CD4-positive, alpha-beta T cell treated with Interleukin-17A for 1 hour (primary cell): ENCODE measurements around the gene WFIKKN1.

Experiments
- DNase-seq: peaks from one replicate; pipeline ENCODE4 v3.0.0-alpha.2; 2020

The WFIKKN1 gene

DNA sequence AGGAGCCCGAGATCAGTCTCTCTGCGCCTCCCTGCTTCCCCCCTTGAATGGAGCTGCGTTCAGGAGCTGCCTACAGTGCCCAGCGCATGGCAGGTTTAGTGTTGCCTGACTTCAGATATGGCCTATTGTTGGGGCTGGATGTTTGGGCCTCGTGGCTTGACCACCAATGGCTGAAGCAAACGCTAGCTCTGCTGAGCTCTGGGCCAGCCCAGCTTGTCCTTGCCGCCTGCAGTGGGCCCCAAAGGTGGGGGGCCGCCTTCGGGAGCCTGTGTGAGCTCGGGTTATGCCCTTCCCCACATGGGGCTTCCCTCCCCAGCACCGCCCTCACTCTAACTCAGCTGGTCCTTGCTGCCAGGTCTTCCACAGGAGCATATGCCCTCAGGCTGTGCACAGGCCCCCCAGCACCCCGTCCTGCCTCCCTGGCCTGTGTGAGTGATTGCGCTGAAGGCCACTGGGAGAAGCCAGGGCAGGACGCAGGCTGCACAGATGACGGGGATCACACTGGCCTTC, 7.3 kb downstream of the WFIKKN1 start:
- DNase-seq: no peak

DNA sequence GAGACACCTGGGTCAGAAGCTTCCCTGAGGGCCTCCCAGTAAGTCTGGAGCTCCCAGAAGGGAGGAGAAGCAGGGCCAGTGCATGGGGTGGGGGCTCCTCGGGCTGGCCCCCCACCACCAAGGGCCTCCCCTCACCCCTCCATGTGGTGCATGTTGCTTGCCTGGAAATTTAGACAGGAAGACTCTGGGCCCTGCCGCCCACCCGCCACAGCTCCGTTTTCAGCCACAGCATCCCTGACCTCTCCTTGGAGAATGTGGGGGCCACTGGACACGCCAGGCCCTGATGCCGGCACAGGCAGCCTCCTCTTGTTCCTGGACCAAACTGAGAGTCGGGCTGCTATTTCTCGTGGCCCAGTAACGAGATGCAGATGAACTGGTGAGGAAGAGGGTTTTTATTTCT, 8.1 kb downstream of the WFIKKN1 start:
- DNase-seq: no peak

DNA sequence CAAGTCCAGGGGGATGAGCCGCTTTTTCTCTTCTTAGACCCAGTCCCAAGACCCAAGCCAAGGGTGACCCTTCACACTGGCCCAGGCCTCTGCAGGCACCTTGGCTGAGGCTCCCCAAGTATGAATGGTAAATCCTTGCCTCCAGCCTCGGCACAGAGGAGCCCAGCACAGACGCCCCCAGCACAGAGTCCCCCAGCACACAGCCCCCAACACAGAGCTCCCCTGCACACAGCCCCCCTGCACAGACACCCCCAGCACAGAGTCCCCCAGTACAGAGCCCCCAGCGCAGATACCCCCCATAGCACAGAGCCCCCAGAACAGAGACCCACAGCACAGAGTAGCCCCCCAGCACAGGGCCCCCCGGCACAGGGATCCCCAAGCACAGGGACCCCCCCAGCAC, 9.8 kb downstream of the WFIKKN1 start:
- no peak for DNase-seq

DNA sequence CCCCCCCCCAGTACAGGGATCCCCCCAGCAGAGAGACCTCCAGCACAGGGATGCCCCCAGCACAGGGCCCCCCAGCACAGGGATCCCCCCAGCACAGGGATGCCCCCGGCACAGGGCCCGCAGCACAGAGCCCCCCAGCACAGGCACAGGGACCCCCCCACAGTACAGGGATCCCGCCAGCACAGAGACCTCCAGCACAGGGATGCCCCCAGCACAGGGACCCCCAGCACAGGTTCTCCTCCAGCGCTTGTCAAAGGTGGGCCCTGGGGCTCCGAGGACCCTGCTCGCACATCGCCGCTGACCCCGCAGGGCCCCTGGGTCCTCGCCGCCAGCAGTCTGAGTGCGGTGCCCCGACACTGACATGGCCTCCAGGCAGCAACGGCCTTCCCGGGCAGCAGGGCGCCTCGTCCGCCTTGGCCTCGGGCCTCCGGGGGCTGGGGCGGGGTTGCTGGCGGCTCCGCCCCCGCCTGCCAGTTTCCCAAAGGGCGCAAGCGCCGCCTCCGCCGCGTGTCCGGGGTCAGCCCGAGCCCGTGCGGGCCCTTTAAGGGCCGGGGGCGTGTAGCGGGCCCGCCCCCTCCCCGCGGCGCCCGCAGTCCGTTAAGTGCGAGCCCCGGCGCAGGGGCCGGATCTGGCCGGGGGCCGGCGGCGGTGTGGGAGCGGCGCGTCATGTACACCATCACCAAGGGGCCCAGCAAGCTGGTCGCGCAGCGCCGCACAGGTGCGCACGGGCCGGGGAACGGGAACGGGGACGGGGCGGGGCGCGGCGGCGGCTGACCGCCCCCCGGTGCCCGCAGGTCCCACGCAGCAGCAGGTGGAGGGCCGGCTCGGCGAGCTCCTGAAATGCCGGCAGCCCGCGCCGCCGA, 10.8 kb downstream of the WFIKKN1 start, which contains the start of gene MCRIP2:
Gene MCRIP2, plus strand, starts transcription at position 503 of the 863 bp plus-strand sequence. Its CDS starts 164 bp downstream, at position 667.
- peak; percentile 67 for DNase-seq

DNA sequence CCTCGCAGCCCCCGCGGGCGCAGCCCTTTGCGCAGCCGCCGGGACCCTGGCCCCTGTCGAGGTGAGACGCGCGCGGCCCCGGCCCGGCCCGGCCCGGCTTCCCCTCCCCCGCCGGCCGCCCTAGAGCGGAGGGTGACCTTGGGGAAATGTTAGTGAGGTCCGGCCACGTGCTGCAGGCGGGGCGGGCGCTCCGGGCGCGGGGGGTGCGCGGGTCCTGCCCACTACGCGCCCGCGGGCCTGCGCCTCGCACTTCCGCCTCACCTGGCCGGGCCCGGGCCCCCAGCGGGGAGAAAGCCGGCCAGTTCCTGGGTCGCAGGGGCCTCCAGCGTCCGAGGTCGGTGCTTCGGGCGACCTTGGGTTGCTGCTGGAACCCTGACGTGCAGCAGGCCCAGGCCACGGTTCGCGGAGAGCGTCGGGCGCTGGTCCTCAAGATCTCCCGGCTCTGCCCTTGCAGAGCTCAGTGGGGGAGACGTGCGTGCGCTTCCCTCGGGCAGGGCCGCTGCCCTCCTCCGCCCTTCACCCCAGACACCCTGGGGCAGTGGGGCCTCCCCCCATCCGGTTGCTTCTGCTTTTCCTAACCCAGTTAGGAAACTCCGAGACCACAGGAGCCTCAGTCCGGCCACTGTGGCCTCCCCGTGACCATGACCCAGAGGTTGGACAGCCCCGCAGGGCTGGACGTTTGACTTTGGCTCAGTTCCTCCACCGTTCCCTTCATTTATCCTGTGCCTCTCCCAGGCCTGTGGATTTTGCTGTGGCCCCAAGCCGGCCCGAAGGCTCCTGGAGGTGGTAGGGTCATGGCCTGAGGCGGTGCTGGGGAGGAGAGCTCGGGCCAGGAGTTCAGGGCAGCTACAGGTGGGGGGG, 11.6 kb downstream of the WFIKKN1 start:
- peak; percentile 34 for DNase-seq

DNA sequence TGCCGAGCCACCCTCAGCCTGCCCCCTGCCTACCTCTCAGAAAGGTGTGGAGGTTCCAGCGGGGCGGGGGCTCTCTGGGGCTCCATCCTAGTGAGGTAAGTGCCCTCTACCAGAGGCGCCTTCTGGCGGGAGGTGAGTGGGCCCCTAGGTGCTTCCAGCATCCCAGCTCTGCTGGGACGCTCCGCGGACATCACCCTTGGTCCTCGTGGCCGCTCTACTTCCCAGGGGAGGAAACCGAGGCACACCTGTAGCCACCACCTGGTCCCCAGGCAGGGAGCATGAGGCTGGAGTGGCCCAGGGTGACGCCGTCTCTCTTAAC, 12.2 kb downstream of the WFIKKN1 start:
- DNase-seq: no peak

DNA sequence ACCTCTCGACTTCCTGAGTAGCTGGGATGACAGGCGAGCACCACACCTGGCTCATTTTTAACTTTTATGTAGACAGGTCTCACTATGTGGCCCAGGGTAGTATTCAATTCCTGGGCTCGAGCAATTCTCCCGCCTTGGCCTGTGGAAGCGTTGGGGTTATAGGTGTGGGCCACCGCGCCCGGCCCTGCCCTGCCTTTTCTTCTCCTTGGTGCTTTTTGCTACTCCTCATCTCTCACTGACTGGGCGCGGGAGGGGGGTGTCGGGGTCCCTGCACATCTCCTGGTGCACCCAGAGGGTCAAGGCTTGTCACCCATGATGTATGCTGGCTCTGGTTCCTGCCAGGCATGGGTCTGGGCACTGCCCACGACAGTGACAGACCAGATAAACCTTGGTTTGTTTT, 13.8 kb downstream of the WFIKKN1 start:
- no peak for DNase-seq

DNA sequence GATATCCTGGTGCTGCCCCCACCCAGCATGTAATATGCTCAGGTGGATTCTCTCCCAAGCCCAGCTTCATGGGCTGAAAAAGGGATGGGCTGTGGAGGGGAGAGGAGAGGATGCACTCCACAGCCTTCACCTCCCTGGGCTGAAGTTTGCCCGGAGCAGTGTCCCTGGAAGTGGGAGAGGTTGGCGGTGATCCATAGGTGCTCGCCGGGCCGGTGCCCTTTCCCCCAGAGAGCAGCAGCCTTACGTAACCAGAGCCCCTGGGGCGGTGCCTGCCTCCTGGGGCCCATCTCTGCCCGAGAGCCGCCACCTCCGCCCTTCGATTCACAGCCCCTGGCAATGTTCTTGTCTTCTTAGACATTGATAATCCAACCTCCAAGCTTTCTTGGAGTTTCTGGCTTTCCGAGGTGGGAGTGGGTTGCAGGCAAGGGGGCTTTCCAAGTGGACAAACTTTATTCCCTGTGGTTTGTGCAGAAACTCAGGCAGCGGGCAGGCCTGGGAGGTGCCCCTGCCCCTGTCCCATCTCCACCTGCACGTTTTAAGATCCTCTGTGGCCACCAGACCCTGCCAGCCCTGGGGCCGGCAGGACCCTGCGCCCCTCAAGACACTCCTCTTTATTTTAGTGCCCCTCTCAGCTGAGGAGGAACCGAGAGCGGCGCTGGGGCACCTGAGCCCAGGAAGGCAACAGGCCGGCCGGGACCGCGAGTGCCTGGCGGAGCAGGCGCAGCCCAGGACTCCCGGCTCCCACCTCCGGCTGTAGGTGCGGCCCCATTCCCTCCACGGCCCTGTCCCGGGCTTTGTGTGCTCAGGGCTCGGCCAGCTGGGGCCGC, 15.3 kb downstream of the WFIKKN1 start:
- DNase-seq: no peak

DNA sequence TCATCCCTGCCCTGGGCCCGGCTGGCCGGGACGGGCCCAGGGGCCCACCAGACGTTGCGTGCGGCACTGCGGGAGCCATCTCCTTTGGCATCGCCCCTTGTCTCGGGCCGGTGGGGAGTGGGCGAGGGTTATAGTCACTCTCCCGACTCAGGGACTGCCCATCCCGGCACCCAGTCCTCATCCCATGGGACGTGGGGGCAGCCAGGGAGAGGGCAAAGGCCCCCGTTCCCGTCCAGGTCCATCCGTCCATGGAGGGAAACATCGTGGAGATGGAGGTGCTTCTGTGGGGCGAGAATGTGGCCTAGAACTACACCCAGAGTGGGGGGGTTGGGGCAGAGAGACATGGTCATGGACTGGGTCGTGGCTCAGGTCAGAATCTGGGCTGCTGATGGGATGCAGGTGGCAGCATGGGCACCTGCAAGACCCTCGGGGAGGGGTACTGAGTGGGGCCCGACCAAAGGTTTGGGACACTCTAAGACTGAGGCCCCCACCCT, 15.9 kb downstream of the WFIKKN1 start:
- no peak for DNase-seq

DNA sequence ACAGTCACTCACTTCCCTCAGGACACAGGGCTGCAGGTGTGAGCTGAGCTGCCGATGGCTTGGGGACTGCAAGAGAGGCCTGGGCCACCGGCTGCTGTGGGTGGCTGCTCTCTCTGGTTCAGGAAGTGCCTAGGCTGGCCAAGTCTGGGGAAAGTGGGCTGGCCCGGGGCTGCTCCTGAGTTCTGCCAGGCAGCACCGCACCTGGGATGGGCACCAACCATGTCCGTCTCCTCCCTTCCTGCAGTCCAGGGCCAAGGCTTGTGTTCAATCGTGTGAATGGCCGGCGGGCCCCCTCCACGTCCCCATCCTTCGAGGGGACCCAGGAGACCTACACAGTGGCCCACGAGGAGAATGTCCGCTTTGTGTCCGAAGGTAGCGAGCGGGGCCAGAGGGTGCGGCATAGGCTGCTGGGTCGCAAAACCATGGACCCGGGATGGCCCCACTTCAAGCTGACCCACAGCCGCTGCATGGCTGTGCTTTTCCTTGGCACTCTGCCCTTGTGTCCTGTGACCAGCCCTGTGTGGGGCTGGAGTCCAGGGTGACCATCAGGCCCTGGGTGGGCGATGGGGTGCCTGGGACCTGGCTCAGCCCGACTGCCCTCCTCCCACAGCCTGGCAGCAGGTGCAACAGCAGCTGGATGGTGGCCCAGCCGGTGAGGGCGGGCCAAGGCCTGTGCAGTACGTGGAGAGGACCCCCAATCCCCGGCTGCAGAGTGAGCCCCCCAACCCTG, 16.6 kb downstream of the WFIKKN1 start:
- DNase-seq: no peak

DNA sequence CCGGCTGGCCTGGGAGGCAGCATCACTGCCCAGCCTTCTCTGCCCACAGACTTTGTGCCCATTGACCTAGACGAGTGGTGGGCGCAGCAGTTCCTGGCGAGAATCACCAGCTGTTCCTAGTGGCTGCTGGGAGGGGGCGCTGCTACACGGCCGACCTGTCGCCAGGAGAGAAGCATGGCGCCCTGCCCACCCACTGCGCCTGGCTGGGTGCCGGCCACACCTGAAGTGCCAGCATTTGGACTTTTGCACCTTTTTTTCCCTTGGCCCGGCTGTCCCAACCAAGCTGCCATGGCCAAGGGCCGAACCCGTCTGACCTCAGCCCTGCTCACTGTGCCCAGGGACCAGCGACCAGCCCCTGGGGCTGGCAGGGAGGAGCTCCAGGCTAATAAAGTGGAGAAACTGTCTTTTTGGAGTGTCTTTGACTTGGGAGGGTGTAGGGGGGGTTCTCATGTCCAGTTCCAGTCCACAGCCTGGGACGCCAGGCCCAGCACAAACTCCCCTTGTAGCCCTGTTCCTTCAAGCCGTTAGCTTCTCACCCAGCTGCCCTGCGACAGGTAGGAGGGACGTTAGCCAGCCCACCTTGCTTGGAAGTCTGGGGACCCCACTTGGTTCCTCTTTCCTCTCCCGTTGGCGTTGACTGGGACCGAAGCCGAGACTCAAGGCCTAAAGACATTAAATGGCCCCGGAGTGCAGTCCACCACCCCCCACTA, 17.4 kb downstream of the WFIKKN1 start:
- peak; percentile 43 for DNase-seq

DNA sequence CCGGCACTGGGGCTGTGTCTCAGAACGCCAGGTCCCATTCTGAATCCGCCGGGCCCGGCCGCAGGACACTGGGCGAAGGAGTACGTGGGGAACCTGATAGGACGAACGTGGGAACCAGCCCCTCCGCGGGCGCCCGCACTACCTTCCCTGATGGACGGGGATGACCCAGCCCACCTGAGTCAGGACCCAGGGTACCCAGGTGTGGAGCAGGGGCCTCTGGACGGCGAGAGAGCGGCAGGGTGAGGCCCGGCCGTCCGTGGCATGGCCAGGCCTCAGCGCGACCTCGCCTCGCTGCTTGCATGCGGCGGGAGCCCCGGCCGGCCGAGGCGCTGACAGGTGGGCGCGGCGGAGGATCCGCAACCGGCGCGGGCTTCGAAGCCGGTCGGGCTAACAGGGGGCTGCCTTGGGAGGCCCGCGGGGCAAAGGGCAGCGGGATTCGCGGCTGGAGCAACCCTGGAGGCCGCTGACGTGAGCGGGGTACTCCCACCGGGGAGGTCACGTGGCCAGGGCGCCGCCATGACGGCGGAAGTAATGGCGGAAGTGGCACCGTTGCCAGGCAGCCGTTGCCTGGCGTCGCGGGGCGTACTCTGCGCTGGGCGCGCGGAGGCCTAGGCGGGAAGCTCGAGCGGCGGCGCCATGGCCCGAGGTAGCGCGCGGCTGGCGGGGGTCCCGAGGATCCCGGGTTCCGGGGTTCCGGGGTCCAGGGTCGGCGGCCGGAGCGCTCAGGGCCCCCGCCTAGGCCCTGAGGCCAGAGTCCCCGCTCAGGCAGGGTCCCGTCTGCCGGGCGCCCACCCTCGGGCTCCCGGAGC, 18.2 kb downstream of the WFIKKN1 start, which contains the start of gene WDR90:
Gene WDR90, plus strand, starts transcription at position 585 of the 809 bp plus-strand sequence. Its CDS starts 52 bp downstream, at position 637.
- peak; percentile 91 for DNase-seq

DNA sequence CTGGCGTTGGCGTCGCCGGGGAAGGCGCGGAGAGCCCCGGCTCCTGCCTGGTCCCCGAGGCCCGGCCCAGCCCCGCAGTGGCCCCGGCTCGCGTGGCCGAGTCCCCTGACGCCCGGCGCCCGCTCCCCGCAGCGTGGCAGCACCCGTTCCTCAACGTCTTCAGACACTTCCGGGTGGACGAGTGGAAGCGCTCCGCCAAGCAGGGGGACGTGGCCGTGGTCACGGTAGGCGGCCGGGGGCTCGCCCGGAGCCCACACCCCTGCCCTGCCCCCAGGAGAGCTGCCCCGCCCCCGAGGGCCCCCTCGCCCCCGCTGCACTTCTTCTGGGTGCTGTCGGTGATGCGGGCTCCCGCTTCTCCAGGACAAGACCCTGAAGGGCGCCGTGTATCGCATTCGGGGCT, 18.8 kb downstream of the WFIKKN1 start:
- no peak for DNase-seq

DNA sequence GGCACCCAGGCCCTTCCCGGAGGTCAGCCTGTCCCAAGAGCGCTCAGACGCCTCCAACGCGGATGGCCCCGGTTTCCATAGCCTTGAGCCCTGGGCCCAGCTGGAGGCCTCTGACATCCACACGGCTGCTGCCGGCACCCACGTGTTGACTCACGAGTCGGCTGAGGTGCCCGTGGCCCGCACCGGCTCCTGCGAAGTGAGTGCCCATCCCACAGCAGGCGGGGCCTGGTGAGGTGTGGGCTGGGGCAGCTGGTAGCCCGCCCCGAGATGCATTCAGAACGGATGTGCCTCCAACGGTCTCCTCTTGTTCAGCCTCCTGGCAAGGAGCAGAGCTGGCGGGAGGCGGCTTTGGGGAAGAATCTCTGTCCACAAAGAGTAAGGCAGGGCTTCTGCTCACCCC, 21.1 kb downstream of the WFIKKN1 start:
- DNase-seq: no peak

DNA sequence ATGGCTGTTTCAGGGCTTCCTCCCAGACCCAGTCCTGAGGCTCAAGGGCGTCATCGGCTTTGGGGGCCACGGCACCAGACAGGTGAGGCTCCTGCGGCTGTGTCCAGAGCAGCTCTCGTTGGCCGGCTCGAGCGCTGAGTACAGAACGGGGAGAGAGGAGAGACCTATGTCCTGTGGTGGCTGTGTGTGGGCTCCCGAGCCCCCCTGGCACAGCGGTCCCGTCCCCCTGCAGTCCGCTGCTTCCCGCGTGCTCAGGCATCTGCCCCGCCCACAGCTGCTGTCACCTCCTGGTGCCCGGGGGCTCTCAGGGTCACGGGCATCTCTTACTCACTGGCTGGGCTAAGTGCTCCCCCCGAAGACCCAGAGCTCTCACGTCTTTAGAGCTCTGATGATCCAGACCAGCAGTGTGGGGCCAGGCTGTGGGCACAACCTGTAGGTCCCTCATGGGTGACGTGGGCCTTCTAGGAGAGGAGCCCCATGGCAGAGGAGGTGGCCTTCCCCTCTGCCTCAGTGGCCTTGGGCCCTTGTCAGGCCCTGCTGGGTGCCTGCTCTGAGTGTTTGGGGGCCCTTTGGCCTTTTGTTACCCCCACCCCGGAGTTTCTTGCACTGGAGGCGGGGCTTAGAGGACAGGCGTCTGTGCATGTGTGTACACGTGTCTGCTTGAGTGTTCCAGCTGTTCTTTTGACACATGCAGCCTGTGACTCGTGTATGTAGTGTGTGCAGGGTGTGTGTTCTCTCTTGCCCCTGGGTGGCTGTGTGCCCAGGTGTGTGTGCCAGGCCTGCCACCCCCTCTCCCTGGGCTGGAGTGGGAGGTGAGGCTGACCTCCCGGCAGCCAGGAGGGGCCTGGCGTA, 21.9 kb downstream of the WFIKKN1 start:
- no peak for DNase-seq

DNA sequence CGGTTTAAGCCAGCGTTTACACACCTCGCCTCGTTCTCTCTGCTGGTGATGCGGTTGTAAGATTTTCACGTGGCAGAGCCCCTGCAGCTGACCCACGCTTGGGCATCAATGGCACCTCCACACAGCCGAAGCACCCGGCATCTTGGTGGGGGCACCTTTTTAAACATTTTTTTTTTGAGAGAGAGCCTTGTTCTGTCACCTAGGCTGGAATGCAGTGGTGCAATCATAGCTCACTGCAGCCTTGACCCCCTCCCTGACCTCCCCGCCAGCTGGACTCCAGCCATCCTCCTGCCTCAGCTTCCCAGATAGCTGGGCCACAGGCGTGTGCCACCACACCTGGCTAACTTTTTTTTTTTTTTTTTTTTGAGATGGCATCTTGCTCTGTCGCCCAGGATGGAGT, 23.2 kb downstream of the WFIKKN1 start:
- DNase-seq: no peak

DNA sequence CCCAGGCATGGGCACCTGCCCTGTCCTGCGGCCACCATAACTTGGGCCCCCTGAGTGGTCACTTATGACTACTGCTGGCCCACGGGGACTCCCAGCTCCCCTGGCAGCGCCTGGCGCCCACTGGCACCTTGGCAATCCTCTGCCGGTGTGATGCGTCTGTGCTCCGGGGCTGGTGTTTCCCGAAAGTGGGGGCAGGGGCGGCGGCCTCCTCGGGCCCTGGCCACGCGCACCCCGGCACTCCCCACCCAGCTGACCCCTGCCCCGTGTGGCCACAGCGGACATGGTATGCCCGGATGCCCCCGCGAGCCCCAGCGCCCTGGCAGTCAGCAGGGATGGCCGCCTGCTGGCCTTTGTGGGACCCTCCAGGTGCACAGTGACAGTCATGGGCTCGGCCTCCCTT, 26.7 kb downstream of the WFIKKN1 start:
- no peak for DNase-seq

DNA sequence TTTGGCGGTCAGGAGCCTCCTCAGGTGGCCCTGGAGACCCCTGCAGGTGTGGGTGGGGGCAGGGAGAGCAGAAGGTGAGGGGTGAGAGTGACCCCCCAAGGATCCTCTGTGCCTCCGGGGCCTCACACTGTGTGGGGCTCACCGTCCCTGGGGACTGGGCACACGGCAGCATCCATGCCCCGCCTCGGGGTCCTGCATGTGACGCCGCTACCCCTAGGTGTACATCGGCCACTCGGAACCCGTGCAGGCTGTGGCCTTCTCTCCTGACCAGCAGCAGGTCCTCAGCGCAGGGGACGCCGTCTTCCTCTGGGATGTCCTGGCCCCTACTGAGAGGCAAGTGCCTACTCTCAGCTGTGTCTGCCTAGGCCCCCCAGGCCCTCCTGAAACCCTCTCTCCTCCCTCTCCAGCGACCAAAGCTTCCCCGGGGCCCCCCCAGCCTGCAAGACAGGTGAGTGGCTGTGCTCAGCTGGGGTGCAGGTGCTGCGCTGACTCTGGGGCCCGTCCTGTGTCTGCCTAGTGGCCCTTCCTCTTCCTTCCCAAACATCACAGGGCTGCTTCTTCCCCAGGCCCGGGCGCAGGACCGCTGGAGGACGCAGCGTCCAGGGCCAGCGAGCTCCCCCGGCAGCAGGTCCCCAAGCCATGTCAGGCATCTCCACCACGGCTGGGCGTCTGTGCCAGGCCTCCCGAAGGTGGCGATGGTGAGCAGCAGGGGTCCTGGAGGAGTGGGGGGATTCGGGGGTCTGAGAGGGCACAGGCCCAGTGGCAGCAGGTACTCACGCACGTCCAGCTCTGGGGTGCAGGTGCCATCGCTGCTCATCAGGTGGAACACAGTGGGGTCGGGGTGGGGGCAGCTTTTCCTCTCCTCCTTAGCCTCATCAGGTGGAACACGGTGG, 28.1 kb downstream of the WFIKKN1 start:
- DNase-seq: no peak
